Measurements from ENCODE around the gene ZG16.
"Not testable (repeated sequence)": the region's sequence is repeated elsewhere in the genome, so short reads cannot be mapped to it uniquely, and the experiment has no call there.

Gene ZG16

GRCh38 chr16:29748760-29749149 lies 29.3 kb upstream of the ZG16 start:
- DNase-seq (ENCODE audit: low read depth in 2 of 2) = not testable (repeated sequence)

- DNase-seq (ENCODE audit: low read depth in 2 of 2) = no peak
These were observed 24.5 kb upstream of the ZG16 start for GRCh38 chr16:29753516-29753915.

GRCh38 chr16:29756654-29757053 lies 21.4 kb upstream of the ZG16 start:
- DNase-seq (ENCODE audit: low read depth in 2 of 2) = no peak

- not testable (repeated sequence) for DNase-seq (ENCODE audit: low read depth in 2 of 2)
These were observed 21.0 kb upstream of the ZG16 start for GRCh38 chr16:29757086-29757485.

- no peak for DNase-seq (ENCODE audit: low read depth in 2 of 2)
These were observed 20.0 kb upstream of the ZG16 start for GRCh38 chr16:29757950-29758466.

GRCh38 chr16:29760567-29761279 lies 17.3 kb upstream of the ZG16 start:
- DNase-seq (ENCODE audit: low read depth in 2 of 2) = no peak

- DNase-seq (ENCODE audit: low read depth in 2 of 2) = not testable (repeated sequence)
These were observed 16.8 kb upstream of the ZG16 start for GRCh38 chr16:29761280-29761651.

- DNase-seq (ENCODE audit: low read depth in 2 of 2) = no peak
These were observed 16.2 kb upstream of the ZG16 start for GRCh38 chr16:29761882-29762281.

- DNase-seq (ENCODE audit: low read depth in 2 of 2) = no peak
These were observed 14.7 kb upstream of the ZG16 start for GRCh38 chr16:29763326-29763725.

GRCh38 chr16:29765167-29766032 lies 12.7 kb upstream of the ZG16 start:
- DNase-seq (ENCODE audit: low read depth in 2 of 2) = no peak

GRCh38 chr16:29766571-29766970 lies 11.5 kb upstream of the ZG16 start:
- DNase-seq (ENCODE audit: low read depth in 2 of 2) = no peak

GRCh38 chr16:29767062-29767461 lies 11.0 kb upstream of the ZG16 start:
- no peak for DNase-seq (ENCODE audit: low read depth in 2 of 2)

GRCh38 chr16:29769507-29769906 lies 8.5 kb upstream of the ZG16 start:
- no peak for DNase-seq (ENCODE audit: low read depth in 2 of 2)

- DNase-seq (ENCODE audit: low read depth in 2 of 2) = no peak
These were observed 7.7 kb upstream of the ZG16 start for GRCh38 chr16:29770250-29770929.

GRCh38 chr16:29772330-29772729 lies 5.7 kb upstream of the ZG16 start:
- DNase-seq (ENCODE audit: low read depth in 2 of 2) = not testable (repeated sequence)

GRCh38 chr16:29774730-29775129 lies 3.3 kb upstream of the ZG16 start:
- no peak for DNase-seq (ENCODE audit: low read depth in 2 of 2)

GRCh38 chr16:29775742-29776408 lies 2.2 kb upstream of the ZG16 start:
- no peak for DNase-seq (ENCODE audit: low read depth in 2 of 2)

GRCh38 chr16:29779474-29779873 lies 1.4 kb downstream of the ZG16 start:
- DNase-seq (ENCODE audit: low read depth in 2 of 2) = no peak

- DNase-seq (ENCODE audit: low read depth in 2 of 2) = not testable (repeated sequence)
These were observed 5.3 kb downstream of the ZG16 start for GRCh38 chr16:29783094-29783953.

- DNase-seq (ENCODE audit: low read depth in 2 of 2) = no peak
These were observed 6.1 kb downstream of the ZG16 start for GRCh38 chr16:29784157-29784556.
